Measurements from ENCODE around the gene CD3D. TPM values are rescaled to one million over a fixed set of nuclear protein-coding genes. Genes with fewer than 3 reads are reported as not detected.

CD3D gene
- polyA plus RNA-seq, 1 donor from 2014 or later, result not detected

DNA sequence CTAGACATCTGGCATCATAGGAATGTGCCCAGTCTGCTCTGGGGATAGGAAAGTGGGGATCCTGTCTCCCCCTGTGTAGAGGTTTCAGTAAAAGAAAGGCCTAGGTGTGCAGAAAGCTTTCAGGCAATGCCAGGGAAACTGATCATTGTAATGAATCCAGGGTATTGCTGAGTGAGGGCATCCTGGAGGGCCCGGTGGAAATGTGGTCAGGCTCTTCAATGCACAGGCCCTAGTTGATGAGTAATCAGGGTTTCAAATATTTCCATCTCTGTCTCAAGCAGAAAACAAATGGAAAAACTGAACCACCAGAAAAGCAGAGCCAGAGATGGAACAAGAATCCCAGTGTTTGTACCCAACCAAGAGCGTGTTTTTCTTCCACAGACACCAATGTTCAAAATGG, 35.9 kb downstream of the CD3D start:
- H3K27me3 ChIP-seq (ENCODE audit: insufficient read depth, low read depth, low read length), result no peaks in the 10 kb centered on the region
- no peaks in the 10 kb centered on the region for H3K36me3 ChIP-seq (ENCODE audit: insufficient read depth, low read length)
- H3F3A ChIP-seq (ENCODE audit: insufficient read depth, low read length, poor library complexity, severe bottlenecking), result no peaks in the 10 kb centered on the region
- no peaks in the 10 kb centered on the region for H4K20me1 ChIP-seq (ENCODE audit: insufficient read depth)
- TF ChIP-seq, protein P1, sequence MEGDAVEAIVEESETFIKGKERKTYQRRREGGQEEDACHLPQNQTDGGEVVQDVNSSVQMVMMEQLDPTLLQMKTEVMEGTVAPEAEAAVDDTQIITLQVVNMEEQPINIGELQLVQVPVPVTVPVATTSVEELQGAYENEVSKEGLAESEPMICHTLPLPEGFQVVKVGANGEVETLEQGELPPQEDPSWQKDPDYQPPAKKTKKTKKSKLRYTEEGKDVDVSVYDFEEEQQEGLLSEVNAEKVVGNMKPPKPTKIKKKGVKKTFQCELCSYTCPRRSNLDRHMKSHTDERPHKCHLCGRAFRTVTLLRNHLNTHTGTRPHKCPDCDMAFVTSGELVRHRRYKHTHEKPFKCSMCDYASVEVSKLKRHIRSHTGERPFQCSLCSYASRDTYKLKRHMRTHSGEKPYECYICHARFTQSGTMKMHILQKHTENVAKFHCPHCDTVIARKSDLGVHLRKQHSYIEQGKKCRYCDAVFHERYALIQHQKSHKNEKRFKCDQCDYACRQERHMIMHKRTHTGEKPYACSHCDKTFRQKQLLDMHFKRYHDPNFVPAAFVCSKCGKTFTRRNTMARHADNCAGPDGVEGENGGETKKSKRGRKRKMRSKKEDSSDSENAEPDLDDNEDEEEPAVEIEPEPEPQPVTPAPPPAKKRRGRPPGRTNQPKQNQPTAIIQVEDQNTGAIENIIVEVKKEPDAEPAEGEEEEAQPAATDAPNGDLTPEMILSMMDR (IDR thresholded peaks at IDR 0.05; ENCODE audit: poor library complexity, severe bottlenecking), result no peak
- TF ChIP-seq EZH2 (IDR thresholded peaks at IDR 0.05; ENCODE audit: borderline replicate concordance, insufficient read depth, low read length, poor library complexity, severe bottlenecking), result no peak
- no peak for TF ChIP-seq MXI1 (conservative IDR thresholded peaks at IDR 0.05; ENCODE audit: poor library complexity, severe bottlenecking)
- TF ChIP-seq RAD21 (conservative IDR thresholded peaks at IDR 0.05), result no peak
- TF ChIP-seq, protein P2, sequence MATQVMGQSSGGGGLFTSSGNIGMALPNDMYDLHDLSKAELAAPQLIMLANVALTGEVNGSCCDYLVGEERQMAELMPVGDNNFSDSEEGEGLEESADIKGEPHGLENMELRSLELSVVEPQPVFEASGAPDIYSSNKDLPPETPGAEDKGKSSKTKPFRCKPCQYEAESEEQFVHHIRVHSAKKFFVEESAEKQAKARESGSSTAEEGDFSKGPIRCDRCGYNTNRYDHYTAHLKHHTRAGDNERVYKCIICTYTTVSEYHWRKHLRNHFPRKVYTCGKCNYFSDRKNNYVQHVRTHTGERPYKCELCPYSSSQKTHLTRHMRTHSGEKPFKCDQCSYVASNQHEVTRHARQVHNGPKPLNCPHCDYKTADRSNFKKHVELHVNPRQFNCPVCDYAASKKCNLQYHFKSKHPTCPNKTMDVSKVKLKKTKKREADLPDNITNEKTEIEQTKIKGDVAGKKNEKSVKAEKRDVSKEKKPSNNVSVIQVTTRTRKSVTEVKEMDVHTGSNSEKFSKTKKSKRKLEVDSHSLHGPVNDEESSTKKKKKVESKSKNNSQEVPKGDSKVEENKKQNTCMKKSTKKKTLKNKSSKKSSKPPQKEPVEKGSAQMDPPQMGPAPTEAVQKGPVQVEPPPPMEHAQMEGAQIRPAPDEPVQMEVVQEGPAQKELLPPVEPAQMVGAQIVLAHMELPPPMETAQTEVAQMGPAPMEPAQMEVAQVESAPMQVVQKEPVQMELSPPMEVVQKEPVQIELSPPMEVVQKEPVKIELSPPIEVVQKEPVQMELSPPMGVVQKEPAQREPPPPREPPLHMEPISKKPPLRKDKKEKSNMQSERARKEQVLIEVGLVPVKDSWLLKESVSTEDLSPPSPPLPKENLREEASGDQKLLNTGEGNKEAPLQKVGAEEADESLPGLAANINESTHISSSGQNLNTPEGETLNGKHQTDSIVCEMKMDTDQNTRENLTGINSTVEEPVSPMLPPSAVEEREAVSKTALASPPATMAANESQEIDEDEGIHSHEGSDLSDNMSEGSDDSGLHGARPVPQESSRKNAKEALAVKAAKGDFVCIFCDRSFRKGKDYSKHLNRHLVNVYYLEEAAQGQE (IDR thresholded peaks at IDR 0.05; ENCODE audit: borderline replicate concordance), result no peak
- no peak for TF ChIP-seq SMC3 (conservative IDR thresholded peaks at IDR 0.05; ENCODE audit: poor library complexity)
- TF ChIP-seq POLR2AphosphoS5 (IDR thresholded peaks at IDR 0.05), result no peak
- no peak for TF ChIP-seq EP300 (conservative IDR thresholded peaks at IDR 0.05; ENCODE audit: poor library complexity, severe bottlenecking)
- no peak for TF ChIP-seq TAF1 (IDR thresholded peaks at IDR 0.05; ENCODE audit: low read depth)
- H3K79me2 ChIP-seq (replicated peaks; ENCODE audit: insufficient read depth, low read length), result no peaks in the 10 kb centered on the region
- no peak overlapping the region for H3K27ac ChIP-seq (ENCODE audit: low read length)
- H3K4me2 ChIP-seq (ENCODE audit: low read length), result no peak overlapping the region
- H3K9ac ChIP-seq (ENCODE audit: low read length), result no peak overlapping the region
- no peak overlapping the region for H2AFZ ChIP-seq (ENCODE audit: low read depth, low read length)
- no peaks in the 10 kb centered on the region for H3K9me3 ChIP-seq (ENCODE audit: low read length)
- H3K9me2 ChIP-seq (ENCODE audit: insufficient read depth, low read length), result no peaks in the 10 kb centered on the region
- no peak overlapping the region for H3K4me3 ChIP-seq (ENCODE audit: low read length)

DNA sequence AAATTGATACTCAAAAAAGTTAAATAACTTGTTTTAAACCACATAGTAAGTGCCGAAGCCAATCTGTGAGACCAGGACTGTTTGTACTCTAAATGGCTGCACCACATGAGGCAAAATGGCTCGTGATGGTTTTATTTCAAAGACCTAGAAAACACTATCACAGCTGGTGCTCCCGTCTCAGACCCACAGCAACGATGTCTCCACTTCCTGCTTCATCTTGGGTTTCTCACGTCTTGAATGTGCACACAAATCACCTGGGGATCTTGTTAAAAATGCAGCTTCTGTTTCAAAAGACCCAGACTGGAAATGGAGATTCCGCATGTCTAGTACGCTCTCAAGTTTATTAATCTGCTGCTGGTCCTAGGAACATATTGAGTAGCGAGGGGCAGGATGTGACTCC, 36.8 kb downstream of the CD3D start:
- Histone ChIP-seq H3K27me3 (ENCODE audit: insufficient read depth, low read depth, low read length) (no peaks in the 10 kb centered on the region), H3F3A (ENCODE audit: insufficient read depth, low read length, poor library complexity, severe bottlenecking) (no peaks in the 10 kb centered on the region), H3K4me2 (ENCODE audit: low read length) (no peak overlapping the region), H3K9me3 (ENCODE audit: low read length) (no peaks in the 10 kb centered on the region), H3K9me2 (ENCODE audit: insufficient read depth, low read length) (no peaks in the 10 kb centered on the region), H3K36me3 (ENCODE audit: insufficient read depth, low read length) (no peaks in the 10 kb centered on the region), H4K20me1 (ENCODE audit: insufficient read depth) (no peaks in the 10 kb centered on the region), H3K9ac (ENCODE audit: low read length) (no peak overlapping the region), H3K27ac (ENCODE audit: low read length) (no peak overlapping the region), H2AFZ (ENCODE audit: low read depth, low read length) (no peak overlapping the region), H3K79me2 (replicated peaks; ENCODE audit: insufficient read depth, low read length) (no peaks in the 10 kb centered on the region), H3K4me3 (ENCODE audit: low read length) (no peak overlapping the region)
- TF ChIP-seq, protein P2 (IDR thresholded peaks at IDR 0.05; ENCODE audit: borderline replicate concordance), result no peak
- TF ChIP-seq EZH2 (IDR thresholded peaks at IDR 0.05; ENCODE audit: borderline replicate concordance, insufficient read depth, low read length, poor library complexity, severe bottlenecking) (no peak), POLR2AphosphoS5 (IDR thresholded peaks at IDR 0.05) (no peak), SMC3 (conservative IDR thresholded peaks at IDR 0.05; ENCODE audit: poor library complexity) (no peak), RAD21 (conservative IDR thresholded peaks at IDR 0.05) (no peak)
- TF ChIP-seq, protein P1 (IDR thresholded peaks at IDR 0.05; ENCODE audit: poor library complexity, severe bottlenecking), result no peak
